ENCODE measurements around the gene SELENOS. TPM values are rescaled to one million over a fixed set of nuclear protein-coding genes. Genes with fewer than 3 reads are reported as not detected.

Gene SELENOS
- polyA plus RNA-seq, 3 donors, result 40.2 to 70.2 (median 51.6) TPM

- peaks cover 0 to 11% of the 10 kb centered on the region in 2 donors for H3K27me3 ChIP-seq (ENCODE audit: control insufficient read depth in 2 of 2, insufficient read depth in 2 of 2, low read length in 2 of 2)
- H3K9me3 ChIP-seq (replicated peaks in 1 of 2; ENCODE audit: control insufficient read depth in 1 of 2, insufficient read depth in 1 of 2, low read length in 2 of 2), result no peaks in the 10 kb centered on the region
- peaks cover 0 to 2% of the 10 kb centered on the region in 2 donors for H3K36me3 Mint-ChIP-seq
- no peaks in the 10 kb centered on the region for H4K20me1 ChIP-seq (ENCODE audit: insufficient read depth, low read length)
- H3K4me1 Mint-ChIP-seq, result peaks cover 16% of the 10 kb centered on the region
- intact Hi-C loops (cut with micrococcal nuclease), result no loop called here
- WGBS (ENCODE audit: insufficient coverage), result 93% methylated on average over 9 of the region's 17 CpGs
- H3K4me3 Mint-ChIP-seq, result no peak overlapping the region
- DNase-seq, result peak; percentile 17 to 58 (median 37)
- H2AFZ ChIP-seq (ENCODE audit: insufficient read depth, low read depth, low read length, poor library complexity, severe bottlenecking), result no peak overlapping the region
- peak overlapping the region in 1 of 7 donors; percentile 3 for H3K27ac Mint-ChIP-seq
- no peak overlapping the region for H3K9ac ChIP-seq (ENCODE audit: insufficient read depth, low read length, poor library complexity, severe bottlenecking)
- no peaks in the 10 kb centered on the region for H3K79me2 ChIP-seq (ENCODE audit: insufficient read depth, low read length)
- peaks cover 25 to 50% (median 32%) of the 10 kb centered on the region in 3 donors for H3K27me3 Mint-ChIP-seq (ENCODE audit: low read depth in 3 of 3)
- H3K4me3 ChIP-seq (replicated peaks in 1 of 3; ENCODE audit: low read depth in 2 of 3, low read length in 3 of 3), result no peak overlapping the region
- H3K4me1 ChIP-seq (ENCODE audit: control insufficient read depth in 1 of 2, insufficient read depth in 2 of 2, low read length in 2 of 2), result peaks cover 11 to 12% of the 10 kb centered on the region in 2 donors
- H3K9me3 Mint-ChIP-seq, result peaks cover 0 to 5% (median 2%) of the 10 kb centered on the region in 7 donors
- no peaks in the 10 kb centered on the region for H3K36me3 ChIP-seq (replicated peaks in 1 of 2; ENCODE audit: control insufficient read depth in 1 of 2, insufficient read depth in 2 of 2, low read length in 2 of 2)
- TF ChIP-seq CTCF (IDR thresholded peaks at IDR 0.05), result no peak
- H3K4me2 ChIP-seq (replicated peaks; ENCODE audit: extremely low read depth, low read length, poor library complexity, severe bottlenecking), result no peak overlapping the region
- no peak overlapping the region for H3K27ac ChIP-seq (ENCODE audit: low read depth in 1 of 2, low read length in 2 of 2)
Observed at GRCh38 chr15:101322854-101323477, 45.7 kb upstream of the SELENOS start.

- H3K4me3 Mint-ChIP-seq, result peak overlapping the region in 1 of 2 donors; percentile 17
- TF ChIP-seq CTCF (IDR thresholded peaks at IDR 0.05), result no peak
- WGBS (ENCODE audit: insufficient coverage), result 97% methylated on average over 15 of the region's 21 CpGs
- peaks cover 0 to 2% of the 10 kb centered on the region in 2 donors for H3K36me3 Mint-ChIP-seq
- Histone ChIP-seq H3K4me2 (replicated peaks; ENCODE audit: extremely low read depth, low read length, poor library complexity, severe bottlenecking) (no peak overlapping the region), H3K4me3 (replicated peaks in 1 of 3; ENCODE audit: low read depth in 2 of 3, low read length in 3 of 3) (no peak overlapping the region), H3K79me2 (ENCODE audit: insufficient read depth, low read length) (no peaks in the 10 kb centered on the region), H3K9me3 (replicated peaks in 1 of 2; ENCODE audit: control insufficient read depth in 1 of 2, insufficient read depth in 1 of 2, low read length in 2 of 2) (no peaks in the 10 kb centered on the region), H2AFZ (ENCODE audit: insufficient read depth, low read depth, low read length, poor library complexity, severe bottlenecking) (no peak overlapping the region), H3K27ac (ENCODE audit: low read depth in 1 of 2, low read length in 2 of 2) (no peak overlapping the region), H3K36me3 (replicated peaks in 1 of 2; ENCODE audit: control insufficient read depth in 1 of 2, insufficient read depth in 2 of 2, low read length in 2 of 2) (no peaks in the 10 kb centered on the region), H4K20me1 (ENCODE audit: insufficient read depth, low read length) (no peaks in the 10 kb centered on the region), H3K9ac (ENCODE audit: insufficient read depth, low read length, poor library complexity, severe bottlenecking) (no peak overlapping the region), H3K27me3 (ENCODE audit: control insufficient read depth in 2 of 2, insufficient read depth in 2 of 2, low read length in 2 of 2) (peaks cover 0 to 14% of the 10 kb centered on the region in 2 donors), H3K4me1 (ENCODE audit: control insufficient read depth in 1 of 2, insufficient read depth in 2 of 2, low read length in 2 of 2) (peaks cover 11 to 12% of the 10 kb centered on the region in 2 donors)
- H3K4me1 Mint-ChIP-seq, result peaks cover 16% of the 10 kb centered on the region
- intact Hi-C loops (cut with micrococcal nuclease), result no loop called here
- no peak overlapping the region for H3K27ac Mint-ChIP-seq
- H3K9me3 Mint-ChIP-seq, result peaks cover 0 to 5% (median 2%) of the 10 kb centered on the region in 7 donors
- no peak for DNase-seq
- H3K27me3 Mint-ChIP-seq (ENCODE audit: low read depth in 3 of 3), result peaks cover 23 to 47% (median 28%) of the 10 kb centered on the region in 3 donors
Observed at GRCh38 chr15:101322016-101322695, 44.9 kb upstream of the SELENOS start.
